Measurements from ENCODE around the gene FERMT2.

FERMT2 gene

DNA sequence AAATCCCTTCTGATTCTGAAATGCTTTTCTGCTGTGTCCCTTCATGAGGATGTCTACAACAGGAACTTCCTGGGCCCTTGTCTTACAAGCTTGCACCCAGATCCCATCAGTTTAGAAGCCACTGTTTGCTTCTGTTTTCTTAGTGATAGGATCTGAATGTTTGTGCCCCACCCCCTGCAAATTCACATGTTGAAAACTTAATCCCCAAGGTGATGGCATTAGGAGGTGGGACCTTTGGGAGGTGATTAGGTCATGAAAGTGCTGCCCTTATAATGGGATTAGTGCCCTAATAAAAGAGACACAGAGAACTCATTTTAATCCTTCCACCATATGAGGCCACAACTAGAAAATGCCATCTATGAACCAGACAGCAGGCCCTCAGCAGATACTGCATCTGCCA is 123.4 kb downstream of the FERMT2 start:
- Histone ChIP-seq H3K9me3 (ENCODE audit: control insufficient read depth, low read length) (no peaks in the 10 kb centered on the region), H3K4me3 (ENCODE audit: extremely low read depth, insufficient read depth, low read length, poor library complexity, severe bottlenecking) (no peak overlapping the region), H3K4me1 (ENCODE audit: control insufficient read depth, insufficient read depth, low read length, poor library complexity, severe bottlenecking) (peaks cover 30% of the 10 kb centered on the region), H3K27ac (ENCODE audit: low read depth, low read length, severe bottlenecking) (no peak overlapping the region), H3K36me3 (ENCODE audit: control insufficient read depth, insufficient read depth, low read length) (no peaks in the 10 kb centered on the region)

DNA sequence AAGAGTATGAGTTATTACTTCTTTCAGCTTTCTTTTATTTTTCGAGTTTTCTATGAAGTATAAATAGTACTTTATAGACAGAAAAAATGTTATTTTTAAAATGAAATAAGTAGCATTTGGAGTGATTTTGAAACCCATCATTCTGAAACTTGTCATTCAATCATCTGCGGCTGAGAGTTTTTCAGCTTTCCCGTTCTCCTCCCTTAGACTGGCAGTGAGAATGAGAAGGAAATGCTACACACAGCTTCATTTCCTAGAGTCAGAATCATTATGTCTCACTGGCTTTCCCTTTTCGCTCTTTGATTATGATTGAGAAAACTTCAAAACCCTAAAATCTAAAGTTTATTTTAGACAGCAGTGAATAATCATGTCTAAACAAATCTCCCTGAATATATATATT is 125.8 kb downstream of the FERMT2 start:
- H3K36me3 ChIP-seq (ENCODE audit: control insufficient read depth, insufficient read depth, low read length), result no peaks in the 10 kb centered on the region
- 67% methylated on average over 1 of the region's 4 CpGs; no CpG with 5 or more reads in 1 of the 2 experiments for WGBS, 2 experiments (ENCODE audit: insufficient coverage in 2 of 2)
- H3K4me3 ChIP-seq (ENCODE audit: extremely low read depth, insufficient read depth, low read length, poor library complexity, severe bottlenecking), result no peak overlapping the region
- H3K9me3 ChIP-seq (ENCODE audit: control insufficient read depth, low read length), result no peaks in the 10 kb centered on the region
- no peak overlapping the region for H3K27ac ChIP-seq (ENCODE audit: low read depth, low read length, severe bottlenecking)
- H3K4me1 ChIP-seq (ENCODE audit: control insufficient read depth, insufficient read depth, low read length, poor library complexity, severe bottlenecking), result peaks cover 10% of the 10 kb centered on the region

DNA sequence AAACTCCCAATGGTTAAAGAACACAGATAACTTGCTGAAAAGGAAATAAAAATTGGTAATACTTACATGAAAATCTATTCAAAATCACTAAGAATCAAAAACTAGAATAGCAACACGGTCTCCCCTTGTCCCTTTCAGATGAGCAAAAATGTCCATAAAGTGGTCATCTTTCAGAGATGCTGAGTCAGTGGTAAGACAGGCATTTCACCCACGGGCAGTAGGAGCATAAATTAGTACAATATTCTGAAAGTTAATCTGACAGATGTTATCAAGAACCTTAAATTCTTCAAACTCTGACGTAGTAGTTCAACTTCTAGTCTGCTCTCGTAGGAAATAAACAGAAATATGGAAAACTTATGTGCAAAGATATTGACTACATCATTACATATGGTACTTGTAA is 126.4 kb downstream of the FERMT2 start:
- H3K9me3 ChIP-seq (ENCODE audit: control insufficient read depth, low read length), result no peaks in the 10 kb centered on the region
- no peak overlapping the region for H3K4me3 ChIP-seq (ENCODE audit: extremely low read depth, insufficient read depth, low read length, poor library complexity, severe bottlenecking)
- H3K36me3 ChIP-seq (ENCODE audit: control insufficient read depth, insufficient read depth, low read length), result no peaks in the 10 kb centered on the region
- peaks cover 4% of the 10 kb centered on the region for H3K4me1 ChIP-seq (ENCODE audit: control insufficient read depth, insufficient read depth, low read length, poor library complexity, severe bottlenecking)
- 100% methylated on average over 3 of the region's 4 CpGs; no CpG with 5 or more reads in 1 of the 2 experiments for WGBS, 2 experiments (ENCODE audit: insufficient coverage in 2 of 2)
- H3K27ac ChIP-seq (ENCODE audit: low read depth, low read length, severe bottlenecking), result no peak overlapping the region

DNA sequence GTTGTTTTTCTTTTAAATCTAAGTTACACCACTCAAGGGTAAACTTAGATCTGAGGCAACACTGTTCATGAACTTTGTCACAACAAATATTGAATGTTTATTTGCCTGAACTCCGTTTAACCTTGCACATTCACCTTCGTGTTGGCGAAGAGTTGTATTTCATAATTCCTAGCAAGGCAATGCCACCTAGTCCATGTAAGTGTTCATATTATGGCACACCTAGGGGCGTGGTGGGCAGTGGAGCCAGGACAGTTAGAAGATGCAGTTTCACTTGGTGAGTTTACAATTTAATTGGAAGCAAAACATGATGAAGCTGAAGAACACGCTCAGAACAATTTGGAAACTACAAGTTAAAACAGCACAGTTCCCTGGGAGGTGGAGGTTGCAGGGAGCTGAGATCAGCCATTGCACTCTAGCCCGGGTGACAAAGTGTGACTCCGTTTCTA is 129.0 kb downstream of the FERMT2 start:
- Histone ChIP-seq H3K36me3 (ENCODE audit: control insufficient read depth, insufficient read depth, low read length) (no peaks in the 10 kb centered on the region), H3K4me3 (ENCODE audit: extremely low read depth, insufficient read depth, low read length, poor library complexity, severe bottlenecking) (no peak overlapping the region), H3K27ac (ENCODE audit: low read depth, low read length, severe bottlenecking) (no peak overlapping the region), H3K9me3 (ENCODE audit: control insufficient read depth, low read length) (no peaks in the 10 kb centered on the region), H3K4me1 (ENCODE audit: control insufficient read depth, insufficient read depth, low read length, poor library complexity, severe bottlenecking) (no peaks in the 10 kb centered on the region)
- 94 to 100% methylated on average over 4 to 5 of the region's 7 CpGs for WGBS, 2 experiments (ENCODE audit: insufficient coverage in 2 of 2)

DNA sequence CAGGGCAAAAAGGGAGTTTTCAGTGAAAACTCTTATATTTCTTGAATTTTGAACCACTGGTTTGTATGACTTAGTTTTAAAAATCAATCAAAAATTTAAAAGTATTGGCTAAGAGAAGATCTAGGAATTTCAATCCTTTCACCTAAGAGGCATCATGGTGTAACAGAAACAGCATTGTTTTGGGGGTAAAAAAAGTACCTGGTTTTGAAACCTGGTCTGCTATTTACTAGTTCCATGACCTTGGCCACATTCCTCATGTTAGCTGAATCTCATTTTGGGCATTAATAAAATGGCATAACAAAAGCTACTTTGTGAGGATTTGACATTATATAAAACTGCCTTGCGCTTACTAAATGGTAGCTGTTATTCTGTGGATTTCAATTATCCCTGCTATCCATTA is 142.7 kb downstream of the FERMT2 start:
- WGBS, 2 experiments (ENCODE audit: insufficient coverage in 2 of 2), result no CpG with 5 or more reads among the region's 1 CpG
- Histone ChIP-seq H3K27ac (ENCODE audit: low read depth, low read length, severe bottlenecking) (no peak overlapping the region), H3K9me3 (ENCODE audit: control insufficient read depth, low read length) (no peaks in the 10 kb centered on the region), H3K36me3 (ENCODE audit: control insufficient read depth, insufficient read depth, low read length) (no peaks in the 10 kb centered on the region), H3K4me1 (ENCODE audit: control insufficient read depth, insufficient read depth, low read length, poor library complexity, severe bottlenecking) (no peaks in the 10 kb centered on the region), H3K4me3 (ENCODE audit: extremely low read depth, insufficient read depth, low read length, poor library complexity, severe bottlenecking) (no peak overlapping the region)
